MCF 10A (cell line): Measurements from ENCODE around the gene PUS3. TPM values are rescaled to one million over a fixed set of nuclear protein-coding genes. Genes with fewer than 3 reads are reported as not detected.
A peak's percentile ranks its signal among the peaks of the same experiment; 100 is the strongest.

Experiments
- BruUV-seq: library from RNA; stranded (reverse); fragments of 400-500 nt; replicated peaks from 2 replicates; lab custom pipeline; 2021; lab: Mats Ljungman, UMichigan
- CTCF ChIA-PET: fragments of 300-600 bp; sonication (Branson Sonifier 250); formaldehyde crosslinking; extraction: SDS; loops from one replicate; lab custom pipeline; 2021; ENCODE audit warnings: antibody characterized with exemption, inconsistent platforms; lab: Yijun Ruan, JAX
- POLR2A ChIA-PET: fragments of 300-600, 350-650 bp; sonication (Branson Sonifier 250); formaldehyde crosslinking; extraction: SDS; loops from one replicate; lab custom pipeline; 2020; ENCODE audit warnings: antibody characterized with exemption, inconsistent platforms; lab: Yijun Ruan, JAX
- DNase-seq: peaks from one replicate; pipeline ENCODE4 v3.0.0-alpha.2; 2018; ENCODE audit not compliant: unreplicated experiment
- H3K27ac Mint-ChIP-seq: one replicate; pipeline ENCODE4 v1.8.0; 2022; ENCODE audit warnings: mild to moderate bottlenecking, low read depth, mixed read lengths; ENCODE audit not compliant: unreplicated experiment
- H3K27me3 Mint-ChIP-seq: one replicate; pipeline ENCODE4 v1.8.0; 2022; ENCODE audit warnings: mixed read lengths; ENCODE audit not compliant: insufficient read depth, unreplicated experiment
- H3K36me3 Mint-ChIP-seq: one replicate; pipeline ENCODE4 v1.8.0; 2022; ENCODE audit warnings: mild to moderate bottlenecking, moderate library complexity, mixed read lengths; ENCODE audit not compliant: insufficient read depth, unreplicated experiment
- H3K4me1 Mint-ChIP-seq: one replicate; pipeline ENCODE4 v1.8.0; 2022; ENCODE audit warnings: mixed read lengths; ENCODE audit not compliant: insufficient read depth, unreplicated experiment
- H3K4me3 Mint-ChIP-seq: one replicate; pipeline ENCODE4 v1.8.0; 2022; ENCODE audit warnings: mild to moderate bottlenecking, moderate library complexity, mixed read lengths; ENCODE audit not compliant: unreplicated experiment
- H3K9me3 Mint-ChIP-seq: one replicate; pipeline ENCODE4 v1.8.0; 2022; ENCODE audit warnings: mixed read lengths; ENCODE audit not compliant: unreplicated experiment
- intact Hi-C: fragments of 100-400 bp; cut with micrococcal nuclease; formaldehyde crosslinking; loops from 2 replicates; pipeline ENCODE4 v1.14.1; 2022
- total RNA-seq: library from RNA; stranded (reverse); gene quantifications from 2 replicates; pipeline ENCODE4 v1.2.3, GENCODE V29; 2022
- TF ChIP-seq, protein P1 (sequence below): fragments of 200-600 bp; IDR thresholded peaks from one replicate; pipeline ENCODE4 v1.8.0; 2022; ENCODE audit warnings: antibody characterized with exemption, mild to moderate bottlenecking; ENCODE audit not compliant: unreplicated experiment

The PUS3 gene
- total RNA-seq, 1 experiment from 2014 or later: 16.5 TPM

DNA sequence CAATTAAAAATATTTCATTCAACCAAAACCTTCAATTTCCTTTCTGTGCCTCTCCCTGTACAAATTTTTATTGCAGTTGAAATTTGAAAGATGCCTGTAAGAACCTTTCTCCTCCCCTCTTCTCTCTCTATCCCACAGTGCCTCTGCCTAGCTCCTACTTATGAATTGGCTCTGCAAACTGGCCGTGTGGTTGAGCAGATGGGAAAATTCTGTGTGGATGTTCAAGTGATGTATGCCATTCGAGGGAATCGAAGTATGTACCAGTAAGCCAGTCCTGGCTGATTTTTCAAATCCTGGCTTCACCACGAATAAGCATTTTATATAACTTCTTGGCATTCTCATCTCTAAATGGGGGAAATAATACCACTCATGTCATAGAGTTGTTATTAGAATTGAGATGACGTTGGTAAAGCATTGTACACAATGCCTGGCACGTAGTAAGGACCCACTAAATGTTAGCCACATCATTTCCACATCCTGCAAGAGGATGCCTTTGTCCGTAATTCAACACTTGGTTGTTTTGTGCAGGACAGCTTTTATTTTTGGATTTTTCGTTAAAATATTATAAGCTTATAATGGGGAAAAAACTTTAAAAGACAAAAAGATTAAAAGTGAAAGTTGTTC, 7.3 kb upstream of the PUS3 start:
- TF ChIP-seq, protein P1, sequence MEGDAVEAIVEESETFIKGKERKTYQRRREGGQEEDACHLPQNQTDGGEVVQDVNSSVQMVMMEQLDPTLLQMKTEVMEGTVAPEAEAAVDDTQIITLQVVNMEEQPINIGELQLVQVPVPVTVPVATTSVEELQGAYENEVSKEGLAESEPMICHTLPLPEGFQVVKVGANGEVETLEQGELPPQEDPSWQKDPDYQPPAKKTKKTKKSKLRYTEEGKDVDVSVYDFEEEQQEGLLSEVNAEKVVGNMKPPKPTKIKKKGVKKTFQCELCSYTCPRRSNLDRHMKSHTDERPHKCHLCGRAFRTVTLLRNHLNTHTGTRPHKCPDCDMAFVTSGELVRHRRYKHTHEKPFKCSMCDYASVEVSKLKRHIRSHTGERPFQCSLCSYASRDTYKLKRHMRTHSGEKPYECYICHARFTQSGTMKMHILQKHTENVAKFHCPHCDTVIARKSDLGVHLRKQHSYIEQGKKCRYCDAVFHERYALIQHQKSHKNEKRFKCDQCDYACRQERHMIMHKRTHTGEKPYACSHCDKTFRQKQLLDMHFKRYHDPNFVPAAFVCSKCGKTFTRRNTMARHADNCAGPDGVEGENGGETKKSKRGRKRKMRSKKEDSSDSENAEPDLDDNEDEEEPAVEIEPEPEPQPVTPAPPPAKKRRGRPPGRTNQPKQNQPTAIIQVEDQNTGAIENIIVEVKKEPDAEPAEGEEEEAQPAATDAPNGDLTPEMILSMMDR: no peak
- no peaks in the 10 kb centered on the region for H3K9me3 Mint-ChIP-seq
- no peak for DNase-seq
- BruUV-seq: no TSS peak
- H3K27ac Mint-ChIP-seq: no peak overlapping the region
- H3K4me3 Mint-ChIP-seq: no peak overlapping the region
- intact Hi-C loops: no loop called here
- ChIA-PET POLR2A (interaction anchor here (1.2 to 1.4 kb wide), 2 partner anchors 9 to 13 kb away, joined by 3 to 6 read pairs; no protein-coding TSS in a partner anchor), CTCF (interaction anchor here (0.6 to 1.3 kb wide), 5 partner anchors 12 to 346 kb away, joined by 3 to 5 read pairs (median 3); no protein-coding TSS in a partner anchor)
- H3K27me3 Mint-ChIP-seq: peaks cover 49% of the 10 kb centered on the region
- H3K36me3 Mint-ChIP-seq: no peaks in the 10 kb centered on the region
- no peaks in the 10 kb centered on the region for H3K4me1 Mint-ChIP-seq

DNA sequence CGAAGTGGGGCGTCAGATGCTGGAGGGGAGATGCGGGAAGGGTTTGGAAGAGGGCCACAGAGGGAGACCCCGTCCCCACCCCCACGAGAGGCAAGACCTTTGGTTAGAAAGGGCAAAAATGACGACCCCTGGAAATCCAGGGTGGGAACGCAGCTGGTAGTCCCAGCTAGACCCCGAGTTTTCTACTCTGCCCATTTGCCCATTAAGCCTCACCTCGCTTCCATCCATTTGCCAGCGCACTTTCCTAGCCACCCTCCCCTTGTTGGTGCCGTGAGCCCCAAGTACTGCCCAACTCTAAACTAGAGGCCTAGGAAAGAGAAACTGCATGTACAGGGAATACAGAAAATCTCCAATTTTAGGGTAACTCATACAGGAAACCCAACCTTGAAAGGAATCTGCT, 1.7 kb upstream of the PUS3 start:
- peaks cover 18% of the 10 kb centered on the region for H3K36me3 Mint-ChIP-seq
- H3K27ac Mint-ChIP-seq: no peak overlapping the region
- no peak for DNase-seq
- BruUV-seq: no TSS peak
- H3K4me1 Mint-ChIP-seq: peaks cover 10% of the 10 kb centered on the region
- ChIA-PET CTCF (interaction anchor here (1.6 kb wide), 1 partner anchor 37 kb away, joined by 4 read pairs; no protein-coding TSS in a partner anchor), POLR2A (no interaction called here)
- peaks cover 33% of the 10 kb centered on the region for H3K27me3 Mint-ChIP-seq
- TF ChIP-seq, protein P1: no peak
- peak overlapping the region; percentile 35 for H3K4me3 Mint-ChIP-seq
- H3K9me3 Mint-ChIP-seq: no peaks in the 10 kb centered on the region
- intact Hi-C loops: no loop called here

DNA sequence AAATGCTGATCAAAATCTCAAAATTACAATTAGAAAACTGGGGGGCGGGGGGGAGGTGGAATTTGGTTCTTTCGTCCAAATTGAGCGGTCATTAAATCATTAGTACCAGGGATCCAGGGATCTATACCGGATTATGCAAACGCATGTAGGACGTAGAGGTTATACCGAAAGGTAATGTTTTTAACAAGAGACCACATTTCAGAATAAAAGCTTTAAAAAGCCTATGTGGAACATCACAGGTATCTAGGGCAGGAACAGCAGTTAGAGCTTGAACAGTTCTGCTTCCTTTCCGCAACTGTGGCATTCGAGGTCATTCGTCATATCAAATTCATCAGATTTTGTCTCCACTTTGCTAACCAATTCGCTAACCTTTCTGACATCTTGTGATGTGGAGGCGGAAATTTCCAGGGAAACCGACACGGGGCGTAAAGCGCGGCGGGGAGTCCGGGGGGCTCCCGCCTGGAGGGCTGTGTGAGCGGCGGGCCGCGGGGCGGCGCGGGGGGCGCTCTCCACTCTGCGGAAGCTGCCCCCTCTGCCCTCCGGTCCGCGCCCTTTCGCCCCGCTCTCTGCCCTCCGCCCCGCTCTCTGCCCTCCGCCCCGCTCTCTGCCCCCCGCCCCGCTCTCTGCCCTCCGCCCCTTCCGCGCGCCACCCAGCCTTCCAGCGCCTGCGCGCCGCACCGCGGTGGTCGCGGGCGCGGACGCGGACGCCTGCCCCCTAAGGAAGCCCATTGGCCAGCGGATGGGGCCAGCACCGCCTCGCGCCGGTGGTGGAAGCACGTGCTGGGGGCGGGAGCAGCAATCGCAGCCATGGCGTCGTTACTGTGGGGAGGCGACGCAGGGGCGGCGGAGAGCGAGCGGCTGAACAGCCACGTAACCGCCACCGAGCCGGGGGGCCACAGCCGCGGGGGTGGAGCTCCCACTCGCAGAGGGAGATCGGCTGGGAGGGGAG, 979 bp upstream of the PUS3 start, which contains the start of gene DDX25:
Gene DDX25, plus strand, starts transcription at position 798 of the 949 bp plus-strand sequence. Its CDS starts 10 bp downstream, at position 808.
- ChIA-PET CTCF (interaction anchor here (0.8 to 1.9 kb wide), 6 partner anchors 12 to 211 kb away, joined by 3 to 7 read pairs (median 4); partner anchors contain the start of gene HYLS1), POLR2A (interaction anchor here (0.8 to 2.3 kb wide), 8 partner anchors 12 to 365 kb away, joined by 4 to 25 read pairs (median 8); partner anchors contain the start of genes CHEK1, FOXRED1, HYLS1 and SRPRA)
- Mint-ChIP-seq H3K27me3 (peaks cover 31% of the 10 kb centered on the region), H3K4me3 (peak within 1 kb of the TSS; percentile 97), H3K27ac (no peak within 1 kb of the TSS), H3K4me1 (peaks cover 10% of the 10 kb centered on the region), H3K9me3 (no peaks in the 10 kb centered on the region), H3K36me3 (peaks cover 18% of the 10 kb centered on the region)
- intact Hi-C loops: no loop called here
- BruUV-seq: no TSS peak
- no peak for DNase-seq
- TF ChIP-seq, protein P1: no peak
